GM21528 (cell line): Measurements from ENCODE around the gene ALDH1L1.

Source experiments
- ATAC-seq: cut with Tn5 transposase; IDR thresholded peaks from one replicate; pipeline ENCODE4 v1.9.1; 2021; ENCODE audit warnings: mild to moderate bottlenecking, moderate library complexity; ENCODE audit not compliant: unreplicated experiment, low FRiP score

The ALDH1L1 gene

GRCh38 chr3:126180477-126181397 is at the start of gene ALDH1L1:
ALDH1L1 (minus strand) TSS chr3:126180586; CDS start chr3:126160979, 19,607 bp downstream.
- ATAC-seq = no peak

DNA sequence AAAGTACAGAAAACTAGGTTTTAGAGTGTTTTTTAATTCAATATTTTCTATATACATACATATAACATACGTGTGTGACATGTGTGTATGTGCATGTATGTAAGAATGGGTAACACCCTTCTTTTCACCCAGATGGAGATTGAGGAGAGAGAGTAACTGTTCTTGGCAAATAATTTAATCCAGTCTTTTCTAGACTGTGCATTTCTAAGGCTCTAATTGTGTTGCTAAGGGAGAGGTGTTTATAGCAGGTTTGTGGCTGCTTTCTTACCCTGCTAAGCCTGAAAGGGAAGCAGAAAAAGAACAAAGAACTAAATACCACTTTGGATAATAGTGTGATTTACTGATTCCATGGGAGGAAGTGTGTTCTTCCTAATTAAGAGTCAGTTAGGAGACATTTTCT is 46.0 kb upstream of the ALDH1L1 start:
- no peak for ATAC-seq

DNA sequence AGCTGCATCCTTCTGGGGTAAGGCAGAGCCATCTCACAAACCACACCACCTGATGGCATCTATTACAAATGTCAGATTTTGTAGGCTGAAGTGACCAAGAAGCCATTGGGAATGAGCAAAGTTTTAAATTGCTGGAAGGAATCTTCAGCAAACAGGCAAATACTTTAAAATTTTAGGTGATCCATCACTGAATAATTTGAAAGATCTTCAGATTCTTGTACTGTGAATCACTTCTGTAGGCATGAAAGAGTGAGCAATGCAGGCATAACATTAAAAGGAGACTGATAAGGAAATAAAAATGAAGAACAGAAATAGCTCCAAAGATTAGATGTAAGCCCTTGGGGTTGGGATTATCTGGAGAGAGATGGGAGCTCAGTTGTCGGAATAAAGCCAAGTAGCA is 36.0 kb upstream of the ALDH1L1 start:
- no peak for ATAC-seq

- ATAC-seq = no peak
Observed at GRCh38 chr3:126213379-126214028, 33.1 kb upstream of the ALDH1L1 start.

DNA sequence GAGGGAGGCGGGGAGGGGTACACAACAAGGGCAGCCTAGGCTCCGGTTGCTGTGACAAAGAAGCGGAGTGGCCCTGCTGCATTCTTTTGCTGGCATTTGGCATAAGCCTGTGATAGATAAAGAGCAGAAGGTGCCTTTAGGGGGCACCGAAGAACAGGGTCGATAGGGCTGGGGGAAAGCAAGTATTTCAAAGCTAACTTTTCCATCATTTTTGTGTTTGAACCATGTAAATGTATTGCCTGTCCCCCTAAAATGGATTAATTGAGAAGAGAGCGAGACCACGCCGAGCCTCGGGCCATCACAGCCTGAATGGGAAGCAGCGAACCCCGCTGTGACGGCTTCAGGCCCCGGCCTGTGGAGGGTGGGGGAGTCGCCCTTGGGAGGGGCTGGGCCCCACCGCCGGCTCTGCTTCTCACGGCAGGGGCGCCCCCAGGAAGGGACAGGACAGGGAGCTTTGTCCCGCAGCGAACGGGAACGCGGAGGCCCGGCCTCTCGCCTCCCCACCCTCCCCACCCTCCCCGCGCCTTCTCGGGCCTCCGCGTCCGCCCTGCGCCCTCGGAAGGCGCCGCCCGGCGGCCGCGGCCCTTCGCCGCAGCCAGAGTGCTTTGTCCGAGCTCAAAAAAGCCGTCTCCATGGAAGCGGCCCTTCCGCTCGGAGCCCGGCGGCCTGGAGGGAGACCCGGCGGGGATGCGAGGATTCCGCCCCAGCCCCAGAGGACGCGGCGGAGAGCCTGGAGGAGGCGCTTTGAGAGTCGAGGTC is 32.4 kb upstream of the ALDH1L1 start:
- ATAC-seq = no peak

DNA sequence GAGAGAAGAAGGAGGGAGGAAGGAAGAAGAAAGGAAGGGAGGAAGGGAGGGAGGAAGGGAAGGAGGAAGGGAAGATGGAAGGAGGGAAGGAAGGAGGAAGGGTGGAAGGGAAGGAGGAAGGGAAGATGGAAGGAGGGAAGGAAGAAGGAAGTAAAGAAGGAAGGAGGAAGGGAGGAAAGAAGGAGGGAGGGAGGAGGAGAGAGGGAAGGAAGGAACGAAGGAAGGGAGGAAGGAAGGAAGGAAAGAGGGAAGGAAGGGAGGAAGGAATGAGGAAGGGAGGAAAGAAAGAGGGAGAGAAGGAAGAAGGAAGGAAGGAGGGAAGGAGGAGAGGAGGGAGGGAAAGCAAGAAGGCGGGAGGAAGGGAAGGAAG is 31.8 kb upstream of the ALDH1L1 start:
- no peak for ATAC-seq

DNA sequence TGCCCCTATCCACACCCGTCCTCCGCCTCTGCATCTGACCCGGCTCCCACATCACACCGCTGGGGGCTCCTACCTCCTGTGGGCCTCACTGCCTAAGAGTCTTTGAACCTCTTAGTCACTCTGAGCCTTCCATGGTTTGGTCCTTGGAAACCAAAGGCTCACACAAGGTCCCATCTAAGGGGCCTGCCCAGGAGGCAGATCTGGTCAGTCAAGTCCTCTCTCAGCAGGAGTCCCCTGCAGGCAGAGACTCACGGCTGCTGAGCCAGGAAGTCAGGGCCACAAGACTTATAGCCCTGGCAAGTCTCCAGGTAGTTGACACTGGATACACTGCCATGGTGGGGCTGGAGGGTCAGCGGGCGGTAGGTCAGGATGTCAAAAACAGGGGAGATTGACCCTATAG is 31.2 kb upstream of the ALDH1L1 start:
- ATAC-seq = no peak

- ATAC-seq = no peak
Observed at GRCh38 chr3:126210606-126211005, 30.2 kb upstream of the ALDH1L1 start.

DNA sequence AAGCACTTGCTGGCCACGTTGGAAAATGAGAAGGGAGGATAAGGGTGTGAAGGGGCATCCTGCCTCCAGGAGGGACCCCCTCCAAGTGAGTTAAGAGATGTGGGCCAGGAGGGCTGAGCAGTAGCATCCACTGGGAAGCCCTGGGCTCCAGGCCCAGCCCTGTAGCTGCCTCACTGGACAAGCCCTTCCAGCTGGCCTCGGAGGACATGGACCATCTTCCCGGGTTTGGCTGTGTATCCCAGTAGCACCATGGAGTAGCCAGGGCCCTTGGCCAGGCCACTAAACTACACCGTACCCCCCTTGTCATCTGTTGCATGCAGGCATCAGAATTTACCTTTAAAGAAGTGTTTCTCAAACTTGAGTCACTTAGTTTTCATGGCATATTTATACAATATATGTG is 29.4 kb upstream of the ALDH1L1 start:
- no peak for ATAC-seq

GRCh38 chr3:126208606-126209256 is 28.3 kb upstream of the ALDH1L1 start:
- no peak for ATAC-seq

DNA sequence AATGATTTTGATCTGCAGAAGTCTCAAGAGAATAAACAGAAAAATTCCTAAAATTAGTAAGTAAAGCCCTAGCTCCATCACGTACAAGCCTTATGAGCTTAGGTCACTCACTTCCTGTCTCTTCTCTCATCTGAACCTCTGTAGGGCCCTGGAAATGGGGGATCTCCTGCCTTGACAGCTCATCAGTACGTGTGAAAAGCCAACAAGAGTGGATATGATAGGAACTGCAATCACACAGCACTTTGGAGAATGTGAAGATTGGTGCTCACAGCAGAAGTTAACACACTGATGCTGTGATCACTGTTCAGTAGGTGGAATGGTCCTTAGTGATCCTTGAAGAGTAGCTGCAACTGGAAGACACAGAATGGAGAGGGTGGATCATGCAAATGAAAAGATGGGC is 27.8 kb upstream of the ALDH1L1 start:
- no peak for ATAC-seq

DNA sequence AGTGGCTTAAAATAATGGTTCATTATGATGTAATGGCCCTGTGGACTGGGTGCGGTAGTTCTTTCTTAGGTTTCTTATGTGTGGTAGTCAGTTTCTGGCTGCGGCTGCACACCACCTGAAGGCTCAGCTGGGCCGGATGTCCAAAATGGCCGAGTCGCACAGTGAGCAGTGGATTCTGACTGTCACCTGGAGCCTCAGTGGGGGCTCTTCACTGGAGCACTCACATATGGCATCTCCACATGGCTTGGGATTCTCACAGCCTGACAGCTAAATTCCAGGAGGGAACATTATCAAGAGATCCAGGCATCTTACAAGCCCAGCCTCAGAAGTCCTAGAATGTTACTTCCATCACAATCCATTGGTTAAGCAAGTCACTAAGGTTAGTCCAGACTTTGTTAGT is 26.8 kb upstream of the ALDH1L1 start:
- ATAC-seq = no peak

- no peak for ATAC-seq
Observed at GRCh38 chr3:126205717-126206655, 25.6 kb upstream of the ALDH1L1 start.

DNA sequence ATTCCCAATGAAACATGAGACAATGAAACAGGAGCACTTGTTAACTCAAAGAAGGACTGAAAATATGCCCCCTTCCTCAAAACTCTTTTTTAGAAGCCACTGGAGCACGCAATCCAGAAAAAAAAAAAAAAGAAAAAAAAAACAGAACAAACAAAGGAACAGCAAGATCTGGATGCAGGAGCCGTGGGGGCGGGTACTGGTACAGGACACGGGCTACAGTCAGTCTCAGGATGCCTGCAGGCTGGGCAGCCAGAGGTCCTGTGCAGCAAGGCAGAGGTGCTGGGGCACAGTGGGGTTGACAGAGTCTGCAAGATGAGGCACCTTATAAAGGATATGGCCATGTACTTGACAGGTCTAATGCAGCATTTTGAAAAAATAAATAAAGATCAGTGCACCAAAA is 22.3 kb upstream of the ALDH1L1 start:
- ATAC-seq = no peak

DNA sequence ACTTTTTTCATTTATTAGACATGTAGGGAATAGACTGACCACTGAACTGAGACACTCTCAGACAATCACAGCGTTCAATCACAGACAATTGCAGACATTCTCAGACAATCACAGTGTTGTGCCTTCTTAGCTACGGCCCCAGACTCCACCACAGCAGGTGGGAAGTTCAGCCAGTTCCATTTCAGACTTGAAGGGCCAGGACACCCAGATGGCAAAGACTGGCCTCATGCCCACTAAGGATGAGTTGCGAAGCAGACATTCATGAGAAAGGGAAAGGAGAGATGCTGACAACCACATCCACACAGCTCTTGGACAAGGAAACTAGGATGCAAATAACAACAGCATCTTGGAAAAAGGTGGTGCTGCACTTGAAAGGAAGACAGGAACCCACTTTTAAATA is 21.9 kb upstream of the ALDH1L1 start:
- no peak for ATAC-seq

DNA sequence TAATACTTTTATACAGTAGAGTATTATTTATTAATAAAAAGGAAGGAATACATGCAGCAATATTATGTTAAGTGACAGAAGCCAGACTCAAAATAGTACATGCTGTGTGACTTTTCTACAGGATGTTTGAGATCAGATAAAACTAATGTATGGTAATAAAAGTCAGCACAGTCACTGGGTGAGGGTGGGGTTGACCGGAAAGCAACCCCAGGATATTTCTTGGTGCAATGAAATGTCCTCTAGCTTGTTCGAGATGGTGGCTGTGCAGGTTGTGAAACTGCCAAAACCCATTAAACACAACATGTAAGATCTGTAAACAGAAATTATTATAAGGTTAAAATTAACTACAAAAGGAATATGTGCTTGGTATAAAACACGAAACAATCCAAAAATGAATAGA is 20.8 kb upstream of the ALDH1L1 start:
- ATAC-seq = no peak

DNA sequence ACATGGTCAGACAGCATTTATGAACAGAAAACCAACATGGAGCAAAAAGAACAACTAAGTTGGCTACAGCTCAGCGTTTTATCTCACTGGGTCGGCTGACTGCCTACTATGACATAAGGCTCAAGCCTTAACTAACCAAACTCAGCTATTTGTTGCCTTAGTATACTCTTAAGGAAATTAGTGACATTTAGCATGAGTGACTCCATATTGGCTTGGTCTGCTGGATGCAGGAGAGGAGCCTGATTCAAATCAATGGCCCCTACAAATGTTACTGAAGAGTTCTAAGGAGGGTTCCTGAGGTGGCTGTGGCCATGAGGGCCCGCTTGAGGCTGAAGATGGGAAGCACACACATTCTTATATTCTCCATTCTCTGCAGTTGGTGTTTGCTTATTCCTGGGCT is 20.1 kb upstream of the ALDH1L1 start:
- no peak for ATAC-seq

DNA sequence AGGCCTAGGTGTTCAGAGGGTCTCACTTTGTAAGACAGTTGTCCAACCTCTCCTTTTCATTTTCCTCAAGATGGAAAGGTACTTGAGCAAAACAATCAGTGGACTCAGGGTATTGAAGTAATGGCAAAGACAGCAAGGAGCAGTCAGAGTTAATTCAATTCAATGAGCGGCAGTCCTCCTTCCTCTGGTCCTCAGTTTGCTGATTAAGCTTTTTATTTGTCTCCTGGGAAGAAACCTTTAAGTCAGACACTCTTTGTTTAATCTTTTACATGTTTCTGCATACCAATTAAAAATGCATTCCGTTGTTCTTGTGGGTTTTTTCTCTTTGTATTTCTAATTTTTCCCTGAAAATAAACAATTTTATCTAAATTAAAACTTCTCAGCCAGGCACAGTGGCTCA is 18.9 kb upstream of the ALDH1L1 start:
- ATAC-seq = no peak

DNA sequence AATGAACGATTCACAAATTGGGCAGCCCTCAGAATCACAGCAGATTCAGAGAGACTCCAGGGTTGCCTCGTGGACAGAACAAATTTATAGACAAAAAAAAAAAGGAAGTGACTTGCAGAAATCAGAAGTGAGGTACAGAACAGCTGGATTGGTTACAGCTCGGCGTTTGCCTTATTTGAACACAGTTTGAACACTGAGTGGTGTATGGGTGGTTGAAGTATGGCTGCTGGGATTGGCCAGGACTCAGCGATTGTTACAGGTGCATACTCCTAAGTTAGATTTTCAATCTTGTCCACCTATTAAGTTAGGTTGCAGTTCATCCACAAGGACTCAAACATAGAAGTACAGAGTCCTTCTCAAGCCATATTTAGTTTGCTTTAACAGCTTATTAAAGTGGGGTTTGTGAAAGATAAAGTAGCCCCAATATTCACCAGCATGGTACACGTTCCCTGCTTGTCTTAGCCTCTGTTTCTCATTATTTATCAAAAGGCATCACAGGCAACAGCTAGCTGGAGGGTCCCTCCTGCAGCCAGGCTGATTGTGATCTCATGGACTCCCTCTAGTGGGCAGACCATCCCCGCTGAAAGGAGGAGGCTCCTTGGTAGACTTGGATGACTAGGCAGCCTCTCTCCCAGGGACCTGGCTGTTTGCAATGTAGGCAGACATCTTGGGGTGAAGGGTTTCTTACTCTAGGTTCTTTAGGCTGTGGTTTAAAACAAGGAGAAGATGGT is 17.6 kb upstream of the ALDH1L1 start:
- ATAC-seq = no peak
